ENCODE results near the gene DNAJC18. TPM values are rescaled to one million over a fixed set of nuclear protein-coding genes. Genes with fewer than 3 reads are reported as not detected.
"Not testable (repeated sequence)": the region's sequence is repeated elsewhere in the genome, so short reads cannot be mapped to it uniquely, and the experiment has no call there.

DNAJC18 gene
- total and polyA plus RNA-seq, 2 experiments from 2014 or later: 10.9 to 13.4 TPM

DNA sequence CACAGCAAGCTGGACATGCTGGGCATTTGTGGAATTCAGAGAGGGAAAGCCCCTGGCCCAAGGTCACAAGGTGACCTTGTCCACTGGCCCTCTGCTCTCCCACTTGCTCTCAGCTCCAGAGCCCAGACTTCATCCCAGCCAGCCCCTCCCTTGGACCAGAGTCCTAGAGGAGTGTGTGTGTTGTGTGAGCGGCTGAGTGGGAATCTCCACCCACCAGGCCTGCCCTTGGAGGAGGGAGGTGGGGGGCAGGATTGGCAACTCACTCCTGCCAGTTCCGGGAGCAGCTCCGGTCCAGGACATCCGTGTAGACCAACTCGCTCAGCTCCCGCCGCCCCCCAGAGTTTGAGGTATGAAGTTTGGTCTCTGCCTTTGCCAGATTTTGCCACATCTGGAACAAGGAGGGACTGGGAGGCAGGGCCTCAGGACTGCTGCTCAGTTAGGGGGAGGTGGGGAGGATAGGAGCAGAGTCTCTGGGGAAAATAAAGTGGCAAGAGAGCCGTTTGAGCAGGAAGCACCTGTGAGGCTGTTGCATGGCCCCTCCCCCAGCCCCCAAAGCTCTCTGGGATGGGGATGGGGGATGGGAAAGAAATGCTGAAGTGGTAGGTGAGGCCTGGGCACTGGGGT lies 51.0 kb downstream of the DNAJC18 start:
- Histone ChIP-seq H3K4me3 (no peak overlapping the region), H2AFZ (no peak overlapping the region), H3K4me1 (ENCODE audit: insufficient read depth) (peaks cover 11% of the 10 kb centered on the region; the same call in 1 of the 2 replicates), H3K9ac (no peak overlapping the region), H3K27me3 (replicated peaks; ENCODE audit: insufficient read depth) (peaks cover 5% of the 10 kb centered on the region), H3K9me2 (ENCODE audit: insufficient read depth) (no peaks in the 10 kb centered on the region), H4K20me1 (ENCODE audit: insufficient read depth) (no peaks in the 10 kb centered on the region), H3K36me3 (ENCODE audit: low read depth) (no peaks in the 10 kb centered on the region), H3K9me3 (ENCODE audit: low read depth) (no peaks in the 10 kb centered on the region), H3K27ac (no peak overlapping the region), H3K4me2 (ENCODE audit: unreplicated experiment) (no peak overlapping the region), H3F3A (ENCODE audit: insufficient read depth) (0 out of 2 replicates have a peak, but pooled peaks cover 6% of the 10 kb centered on the region), H3K79me2 (ENCODE audit: insufficient read depth) (no peaks in the 10 kb centered on the region)
- in situ Hi-C loops (cut with MboI): no loop called here
- 25 to 31% methylated on average over 8 of the region's 8 CpGs for WGBS, 2 experiments (ENCODE audit: low coverage in 1 of 2, low lambda C conversion rate in 2 of 2, missing lambda C conversion rate in 2 of 2)
- DNase-seq: peak; percentile 36
- TF ChIP-seq EZH2phosphoT487 (IDR thresholded peaks at IDR 0.05; ENCODE audit: insufficient read depth, low read depth): no peak
- no peak for TF ChIP-seq EZH2 (IDR thresholded peaks at IDR 0.05; ENCODE audit: insufficient read depth, poor library complexity, severe bottlenecking)

DNA sequence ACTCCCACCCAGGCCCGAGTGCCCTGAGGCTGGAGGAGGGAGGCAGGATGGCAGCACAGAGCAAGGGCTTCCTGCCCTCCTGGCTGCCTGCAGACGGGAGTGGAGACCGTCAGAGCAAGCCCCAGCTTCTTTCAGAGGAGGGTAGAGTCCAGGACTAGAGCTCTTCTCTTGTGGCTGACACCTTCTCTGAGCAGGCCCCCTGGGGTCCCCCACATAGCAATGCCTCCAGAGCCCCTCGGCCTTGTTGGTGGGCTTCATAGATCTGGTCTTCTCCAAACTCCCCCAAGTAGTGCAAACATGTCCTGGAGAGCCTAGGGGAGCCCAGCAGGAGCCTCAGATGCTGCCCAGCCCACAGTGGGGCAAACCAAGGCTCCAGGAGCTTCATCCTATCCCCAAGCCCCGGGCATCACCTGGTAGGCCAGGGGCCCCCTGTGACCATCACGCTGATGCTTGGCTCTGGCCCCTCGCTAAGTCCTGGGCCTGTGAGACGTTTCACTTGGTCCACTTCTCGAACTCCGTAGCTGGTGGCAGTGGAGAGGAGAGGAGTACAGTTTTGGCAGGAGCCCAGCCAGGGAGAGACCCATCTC lies 51.6 kb downstream of the DNAJC18 start:
- DNase-seq: no peak
- no peaks in the 10 kb centered on the region for H4K20me1 ChIP-seq (ENCODE audit: insufficient read depth)
- H3K4me1 ChIP-seq (ENCODE audit: insufficient read depth): peaks cover 11% of the 10 kb centered on the region; the same call in 1 of the 2 replicates
- 70 to 76% methylated on average over 10 of the region's 10 CpGs for WGBS, 2 experiments (ENCODE audit: low coverage in 1 of 2, low lambda C conversion rate in 2 of 2, missing lambda C conversion rate in 2 of 2)
- no peaks in the 10 kb centered on the region for H3K36me3 ChIP-seq (ENCODE audit: low read depth)
- no peak overlapping the region for H3K4me3 ChIP-seq
- H2AFZ ChIP-seq: no peak overlapping the region
- TF ChIP-seq EZH2 (IDR thresholded peaks at IDR 0.05; ENCODE audit: insufficient read depth, poor library complexity, severe bottlenecking) (no peak), EZH2phosphoT487 (IDR thresholded peaks at IDR 0.05; ENCODE audit: insufficient read depth, low read depth) (no peak)
- in situ Hi-C loops (cut with MboI): no loop called here
- no peak overlapping the region for H3K27ac ChIP-seq
- no peaks in the 10 kb centered on the region for H3K79me2 ChIP-seq (ENCODE audit: insufficient read depth)
- 0 out of 2 replicates have a peak, but pooled peaks cover 6% of the 10 kb centered on the region for H3F3A ChIP-seq (ENCODE audit: insufficient read depth)
- H3K9me2 ChIP-seq (ENCODE audit: insufficient read depth): no peaks in the 10 kb centered on the region
- no peaks in the 10 kb centered on the region for H3K9me3 ChIP-seq (ENCODE audit: low read depth)
- no peaks in the 10 kb centered on the region for H3K27me3 ChIP-seq (replicated peaks; ENCODE audit: insufficient read depth)
- H3K9ac ChIP-seq: no peak overlapping the region
- no peak overlapping the region for H3K4me2 ChIP-seq (ENCODE audit: unreplicated experiment)

- H3K27ac ChIP-seq; H3K9me2 ChIP-seq (ENCODE audit: insufficient read depth); DNase-seq; in situ Hi-C loops (cut with MboI); H3K9ac ChIP-seq; H3K9me3 ChIP-seq (ENCODE audit: low read depth); H4K20me1 ChIP-seq (ENCODE audit: insufficient read depth); H2AFZ ChIP-seq; H3K4me2 ChIP-seq (ENCODE audit: unreplicated experiment); H3K79me2 ChIP-seq (ENCODE audit: insufficient read depth); H3F3A ChIP-seq (ENCODE audit: insufficient read depth); H3K27me3 ChIP-seq (replicated peaks; ENCODE audit: insufficient read depth); H3K4me3 ChIP-seq; H3K36me3 ChIP-seq (ENCODE audit: low read depth): not testable (repeated sequence)
- 94 to 96% methylated on average over 10 of the region's 10 CpGs for WGBS, 2 experiments (ENCODE audit: low coverage in 1 of 2, low lambda C conversion rate in 2 of 2, missing lambda C conversion rate in 2 of 2)
- peaks cover 11% of the 10 kb centered on the region; the same call in 1 of the 2 replicates for H3K4me1 ChIP-seq (ENCODE audit: insufficient read depth)
Observed at GRCh38 chr5:139386956-139387355, 52.4 kb downstream of the DNAJC18 start.

- in situ Hi-C loops (cut with MboI): no loop called here
- Histone ChIP-seq H3K36me3 (ENCODE audit: low read depth) (no peaks in the 10 kb centered on the region), H3F3A (ENCODE audit: insufficient read depth) (0 out of 2 replicates have a peak, but pooled peaks cover 6% of the 10 kb centered on the region), H3K79me2 (ENCODE audit: insufficient read depth) (no peaks in the 10 kb centered on the region), H3K9me2 (ENCODE audit: insufficient read depth) (no peaks in the 10 kb centered on the region), H3K27me3 (replicated peaks; ENCODE audit: insufficient read depth) (no peaks in the 10 kb centered on the region), H3K9me3 (ENCODE audit: low read depth) (no peaks in the 10 kb centered on the region), H3K4me2 (ENCODE audit: unreplicated experiment) (no peak overlapping the region), H4K20me1 (ENCODE audit: insufficient read depth) (no peaks in the 10 kb centered on the region), H2AFZ (no peak overlapping the region), H3K4me1 (ENCODE audit: insufficient read depth) (peaks cover 7% of the 10 kb centered on the region; the same call in 1 of the 2 replicates), H3K4me3 (no peak overlapping the region), H3K9ac (no peak overlapping the region), H3K27ac (no peak overlapping the region)
- 91 to 94% methylated on average over 5 of the region's 5 CpGs for WGBS, 2 experiments (ENCODE audit: low coverage in 1 of 2, low lambda C conversion rate in 2 of 2, missing lambda C conversion rate in 2 of 2)
- DNase-seq: no peak
- TF ChIP-seq EZH2phosphoT487 (IDR thresholded peaks at IDR 0.05; ENCODE audit: insufficient read depth, low read depth) (no peak), EZH2 (IDR thresholded peaks at IDR 0.05; ENCODE audit: insufficient read depth, poor library complexity, severe bottlenecking) (no peak)
Observed at GRCh38 chr5:139386050-139386438, 53.3 kb downstream of the DNAJC18 start.

All from GM23248 (cell line).